Vagina (tissue), 2 donors: ENCODE data around the gene CACNB2.

Experiments
- POLR2A ChIP-seq, 2 donors: fragments of 450-650 bp; IDR thresholded peaks; one replicate each; pipeline ENCODE4 v1.6.1; 2017; ENCODE audit warnings: antibody characterized with exemption in 2 of 2, mild to moderate bottlenecking in 2 of 2, moderate library complexity in 2 of 2
- POLR2AphosphoS5 ChIP-seq, 2 donors: sonication (generic); formaldehyde crosslinking; IDR thresholded peaks; one replicate each; pipeline ENCODE4 v1.9.0; 2017; ENCODE audit warnings: antibody characterized with exemption in 2 of 2, mild to moderate bottlenecking in 2 of 2, low read depth in 1 of 2; ENCODE audit not compliant: insufficient read depth in 1 of 2
- TF ChIP-seq, protein P1 (sequence below), 3 experiments: fragments of 450-650 bp in 2 of 3; fragments of 200-600 bp in 1 of 3; sonication (generic) in 1 of 3; IDR thresholded peaks; one replicate each; pipeline ENCODE4 v1.5.1; 2017 to 2019; ENCODE audit warnings: antibody characterized with exemption in 3 of 3, mild to moderate bottlenecking in 2 of 3, moderate library complexity in 2 of 3

- TF ChIP-seq, protein P1, sequence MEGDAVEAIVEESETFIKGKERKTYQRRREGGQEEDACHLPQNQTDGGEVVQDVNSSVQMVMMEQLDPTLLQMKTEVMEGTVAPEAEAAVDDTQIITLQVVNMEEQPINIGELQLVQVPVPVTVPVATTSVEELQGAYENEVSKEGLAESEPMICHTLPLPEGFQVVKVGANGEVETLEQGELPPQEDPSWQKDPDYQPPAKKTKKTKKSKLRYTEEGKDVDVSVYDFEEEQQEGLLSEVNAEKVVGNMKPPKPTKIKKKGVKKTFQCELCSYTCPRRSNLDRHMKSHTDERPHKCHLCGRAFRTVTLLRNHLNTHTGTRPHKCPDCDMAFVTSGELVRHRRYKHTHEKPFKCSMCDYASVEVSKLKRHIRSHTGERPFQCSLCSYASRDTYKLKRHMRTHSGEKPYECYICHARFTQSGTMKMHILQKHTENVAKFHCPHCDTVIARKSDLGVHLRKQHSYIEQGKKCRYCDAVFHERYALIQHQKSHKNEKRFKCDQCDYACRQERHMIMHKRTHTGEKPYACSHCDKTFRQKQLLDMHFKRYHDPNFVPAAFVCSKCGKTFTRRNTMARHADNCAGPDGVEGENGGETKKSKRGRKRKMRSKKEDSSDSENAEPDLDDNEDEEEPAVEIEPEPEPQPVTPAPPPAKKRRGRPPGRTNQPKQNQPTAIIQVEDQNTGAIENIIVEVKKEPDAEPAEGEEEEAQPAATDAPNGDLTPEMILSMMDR (IDR thresholded peaks at IDR 0.05): no peak
- TF ChIP-seq POLR2A (IDR thresholded peaks at IDR 0.05) (no peak), POLR2AphosphoS5 (IDR thresholded peaks at IDR 0.05; ENCODE audit: insufficient read depth in 1 of 2, low read depth in 1 of 2) (no peak)
Measured at GRCh38 chr10:18149196-18149800, 9.1 kb downstream of the CACNB2 start.
